Epithelial cell of esophagus (primary cell): ENCODE measurements around the gene TMSB10.
A peak's percentile ranks its signal among the peaks of the same experiment; 100 is the strongest.
"Not testable (repeated sequence)": the region's sequence is repeated elsewhere in the genome, so short reads cannot be mapped to it uniquely, and the experiment has no call there.

Experiments
- DNase-seq: peaks from one replicate; pipeline ENCODE4 v3.0.0; 2010; ENCODE audit warnings: low read depth
- H3K4me3 ChIP-seq: 2 replicates; pipeline ENCODE4 v1.5.1; 2011; ENCODE audit warnings: mild to moderate bottlenecking, low read length, control low read depth
- CTCF ChIP-seq: IDR thresholded peaks from 2 replicates; pipeline ENCODE4 v1.5.1; 2011; ENCODE audit warnings: low read depth, mild to moderate bottlenecking, low read length, control low read depth, inconsistent platforms; ENCODE audit not compliant: insufficient read depth; ENCODE audit errors: missing control alignments

Gene TMSB10

GRCh38 chr2:84939426-84940087 is 34.1 kb downstream of the TMSB10 start:
- peak; percentile 39 for DNase-seq
- H3K4me3 ChIP-seq: no peak overlapping the region
- no peak for TF ChIP-seq CTCF

- no peak for TF ChIP-seq CTCF
- no peak overlapping the region for H3K4me3 ChIP-seq
- DNase-seq: no peak
These were observed 34.6 kb downstream of the TMSB10 start for GRCh38 chr2:84940088-84940470.

GRCh38 chr2:84940831-84941412 is 35.5 kb downstream of the TMSB10 start:
- no peak overlapping the region for H3K4me3 ChIP-seq
- no peak for TF ChIP-seq CTCF
- no peak for DNase-seq

- TF ChIP-seq CTCF: no peak
These were observed 36.7 kb downstream of the TMSB10 start for GRCh38 chr2:84942166-84942565.

GRCh38 chr2:84942964-84943421 is 37.5 kb downstream of the TMSB10 start:
- TF ChIP-seq CTCF: no peak
- peak; percentile 71 for DNase-seq
- H3K4me3 ChIP-seq: no peak overlapping the region

More at GRCh38 chr2:84942166-84942565, 36.7 kb downstream of the TMSB10 start:
- no peak overlapping the region for H3K4me3 ChIP-seq
- no peak for DNase-seq

- TF ChIP-seq CTCF: no peak
- DNase-seq: no peak
- H3K4me3 ChIP-seq: no peak overlapping the region
These were observed 38.9 kb downstream of the TMSB10 start for GRCh38 chr2:84944295-84944909.

GRCh38 chr2:84945838-84946203 is 40.4 kb downstream of the TMSB10 start:
- not testable (repeated sequence) for H3K4me3 ChIP-seq, DNase-seq
